Transverse colon (tissue), 4 donors: ENCODE results near the gene RRBP1. TPM values are rescaled to one million over a fixed set of nuclear protein-coding genes. Genes with fewer than 3 reads are reported as not detected.

Experiments used
- DNase-seq: peaks from one replicate; pipeline ENCODE4 v3.0.0-alpha.2; 2019
- H3K27ac ChIP-seq, 4 donors: fragments of 200-600 bp; sonication (generic); 2 replicates each; pipeline ENCODE4 v1.5.1; 2016 to 2018; ENCODE audit warnings: inconsistent platforms in 4 of 4
- H3K27me3 ChIP-seq: fragments of 200-600 bp; sonication (generic); 2 replicates; pipeline ENCODE4 v1.5.1; 2017; ENCODE audit warnings: inconsistent platforms
- H3K36me3 ChIP-seq, 4 donors: fragments of 200-600 bp; sonication (generic); 2 replicates each; pipeline ENCODE4 v1.5.1; 2017 to 2019; ENCODE audit warnings: inconsistent platforms in 4 of 4
- H3K4me1 ChIP-seq, 4 donors: fragments of 200-600 bp; sonication (generic); 2 replicates each; pipeline ENCODE4 v1.5.1; 2017 to 2020; ENCODE audit warnings: inconsistent platforms in 4 of 4
- H3K4me3 ChIP-seq, 4 donors: fragments of 200-600 bp; sonication (generic); 1 replicate in 1 of 4; 2 replicates in 3 of 4; pipeline versions ENCODE4 v1.5.1 to v1.6.1; 2017 to 2019; ENCODE audit warnings: inconsistent platforms in 4 of 4
- H3K9me3 ChIP-seq, 2 donors: fragments of 200-600 bp; sonication (generic); 2 replicates each; pipeline ENCODE4 v1.5.1; 2017 to 2019; ENCODE audit warnings: inconsistent platforms in 2 of 2
- EP300 ChIP-seq: sonication (generic); formaldehyde crosslinking; IDR thresholded peaks from one replicate; pipeline ENCODE4 v1.6.1; 2017; ENCODE audit warnings: antibody characterized with exemption, low read depth
- POLR2A ChIP-seq: fragments of 450-650 bp; IDR thresholded peaks from one replicate; pipeline ENCODE4 v1.6.1; 2016; ENCODE audit warnings: antibody characterized with exemption, mild to moderate bottlenecking, moderate library complexity
- POLR2AphosphoS5 ChIP-seq, 3 donors: sonication (generic); formaldehyde crosslinking; IDR thresholded peaks; one replicate each; pipeline ENCODE4 v1.6.1; 2016; ENCODE audit warnings: antibody characterized with exemption in 3 of 3
- WGBS, 2 donors: methylation state at CpG; one replicate each; pipeline ENCODE4 v1.1.5; 2018; ENCODE audit warnings: low coverage in 1 of 2; 5-methylcytosine and 5-hydroxymethylcytosine counted together
- in situ Hi-C, 4 donors: fragments of 200-750 bp; cut with MboI; loops; one replicate each; pipeline versions ENCODE4 v1.15.0 to v1.15.1; 2017; ENCODE audit warnings: low sequenced_read_pairs in 3 of 4, low pct_ligation_motif_present in 1 of 4, low pct_unique_long_range_greater_than_20kb in 1 of 4
- intact Hi-C: fragments of 100-400 bp; cut with DNase I; formaldehyde crosslinking; loops from one replicate; pipeline ENCODE4 v1.15.1; 2023; ENCODE audit warnings: low total_unique reads
- total RNA-seq, 4 donors: library from RNA; depleted of rRNA; stranded (reverse); fragments of >200 nt; gene quantifications; one replicate each; pipeline ENCODE4 v1.1.0, GENCODE V29; 2016
- TF ChIP-seq, protein P1 (sequence below), 5 experiments: fragments of 200-600 bp in 3 of 5; fragments of 450-650 bp in 2 of 5; sonication (generic) in 3 of 5; IDR thresholded peaks; 1 replicate in 2 of 5; 2 replicates in 3 of 5; pipeline ENCODE4 v1.5.1; 2016 to 2017; ENCODE audit warnings: antibody characterized with exemption in 5 of 5, inconsistent platforms in 3 of 5, mild to moderate bottlenecking in 2 of 5, moderate library complexity in 1 of 5

Gene RRBP1
- total RNA-seq, 4 donors from 2014 or later = 219 to 403 (median 288) TPM

DNA sequence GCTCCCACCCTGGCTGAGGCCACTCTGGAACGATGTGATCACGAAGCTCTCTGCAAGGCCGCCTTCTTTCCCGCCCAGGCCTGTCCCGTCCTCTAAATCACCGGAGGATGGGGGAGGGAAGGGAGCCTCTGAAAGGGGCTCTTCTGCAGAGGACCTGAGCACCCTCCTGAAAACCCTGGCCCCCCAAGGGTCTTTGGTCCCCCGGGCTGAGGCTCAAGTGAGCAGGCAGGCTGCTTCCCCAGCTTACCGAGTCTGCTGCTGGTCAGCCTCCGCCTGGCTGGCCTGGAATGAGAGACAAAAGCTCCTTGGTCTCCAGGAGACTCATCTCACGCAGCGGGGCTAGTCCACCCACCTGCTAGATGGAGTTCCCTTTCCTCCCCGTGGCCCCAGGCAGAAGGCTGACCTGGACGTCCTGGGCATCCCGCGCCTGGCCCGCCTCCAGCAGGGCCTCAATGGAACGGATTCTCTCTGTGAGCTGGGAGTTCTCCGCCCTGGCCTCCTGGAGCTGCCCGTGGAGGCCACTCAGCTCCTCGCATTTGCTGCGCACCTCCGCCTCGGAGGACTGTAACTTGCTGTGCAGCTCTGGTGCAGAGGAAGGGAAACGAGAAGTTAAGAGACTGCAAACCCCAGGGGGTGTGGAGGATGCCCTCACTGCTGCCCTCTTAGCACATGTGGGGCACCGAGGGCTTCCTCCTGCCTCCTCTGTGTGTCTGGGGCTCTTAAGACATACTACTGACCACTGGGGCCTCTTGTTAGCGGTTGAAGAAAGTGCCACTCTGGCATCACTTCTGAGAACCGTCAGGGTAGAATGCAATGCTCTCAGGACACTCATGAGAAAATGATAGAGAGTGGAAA, 54.7 kb downstream of the RRBP1 start:
- Histone ChIP-seq H3K36me3 (peaks cover 0 to 60% (median 22%) of the 10 kb centered on the region in 4 donors), H3K27me3 (no peaks in the 10 kb centered on the region), H3K4me1 (no peaks in the 10 kb centered on the region), H3K4me3 (no peak overlapping the region), H3K9me3 (no peaks in the 10 kb centered on the region), H3K27ac (peak overlapping the region in 2 of 4 donors; percentile 20 to 36)
- in situ Hi-C loops (loop anchor here in 2 of 4 donors (25.0 kb wide), 1 partner anchor 90 kb away; the partner anchor contains the start of gene BFSP1 (in 2 of the 2)), intact Hi-C loops (no loop called here)
- WGBS, 2 donors = 85% methylated on average over 27 of the region's 27 CpGs; no CpG with 5 or more reads in 1 of the 2 donors
- DNase-seq = no peak
- TF ChIP-seq EP300 (no peak), POLR2A (no peak), POLR2AphosphoS5 (IDR thresholded peaks at IDR 0.05) (no peak)
- TF ChIP-seq, protein P1, sequence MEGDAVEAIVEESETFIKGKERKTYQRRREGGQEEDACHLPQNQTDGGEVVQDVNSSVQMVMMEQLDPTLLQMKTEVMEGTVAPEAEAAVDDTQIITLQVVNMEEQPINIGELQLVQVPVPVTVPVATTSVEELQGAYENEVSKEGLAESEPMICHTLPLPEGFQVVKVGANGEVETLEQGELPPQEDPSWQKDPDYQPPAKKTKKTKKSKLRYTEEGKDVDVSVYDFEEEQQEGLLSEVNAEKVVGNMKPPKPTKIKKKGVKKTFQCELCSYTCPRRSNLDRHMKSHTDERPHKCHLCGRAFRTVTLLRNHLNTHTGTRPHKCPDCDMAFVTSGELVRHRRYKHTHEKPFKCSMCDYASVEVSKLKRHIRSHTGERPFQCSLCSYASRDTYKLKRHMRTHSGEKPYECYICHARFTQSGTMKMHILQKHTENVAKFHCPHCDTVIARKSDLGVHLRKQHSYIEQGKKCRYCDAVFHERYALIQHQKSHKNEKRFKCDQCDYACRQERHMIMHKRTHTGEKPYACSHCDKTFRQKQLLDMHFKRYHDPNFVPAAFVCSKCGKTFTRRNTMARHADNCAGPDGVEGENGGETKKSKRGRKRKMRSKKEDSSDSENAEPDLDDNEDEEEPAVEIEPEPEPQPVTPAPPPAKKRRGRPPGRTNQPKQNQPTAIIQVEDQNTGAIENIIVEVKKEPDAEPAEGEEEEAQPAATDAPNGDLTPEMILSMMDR (IDR thresholded peaks at IDR 0.05) = no peak

DNA sequence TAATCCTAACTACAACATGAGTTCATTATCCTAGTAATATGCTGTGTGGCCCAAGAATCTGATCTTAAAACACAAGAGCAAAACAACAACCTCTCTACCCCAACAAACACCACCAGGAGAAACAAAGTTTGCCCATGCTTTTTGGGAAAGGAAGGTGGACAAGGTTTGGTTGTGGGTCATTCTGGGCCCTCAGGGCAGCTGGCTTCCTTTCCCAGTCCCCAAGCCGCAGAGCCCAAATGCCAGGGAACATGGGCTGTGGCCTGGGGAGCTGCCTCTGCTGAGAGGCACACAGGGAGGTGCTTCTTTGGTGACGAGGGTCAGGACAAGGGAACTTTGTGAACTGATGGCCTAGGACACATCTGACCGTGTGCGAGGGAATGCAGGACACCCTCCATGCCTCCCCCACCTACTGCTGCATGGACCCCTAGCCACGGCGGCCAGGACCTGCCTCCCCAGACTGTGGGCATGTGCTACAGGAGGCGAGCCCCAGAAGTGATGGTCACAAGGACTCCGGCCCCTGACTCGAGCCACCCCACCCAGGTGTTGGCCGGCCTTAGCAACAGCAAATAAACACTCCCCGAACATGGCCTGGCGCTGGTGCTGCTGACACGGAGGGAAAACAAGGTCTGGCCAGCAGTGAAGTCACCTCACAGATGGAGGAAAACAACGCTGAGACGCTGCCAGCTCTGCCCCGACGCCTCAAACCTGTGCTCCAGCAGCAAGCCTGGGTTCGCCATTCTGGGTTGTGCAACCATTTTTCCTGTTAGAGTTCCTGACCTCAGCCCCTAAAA, 55.6 kb downstream of the RRBP1 start:
- Histone ChIP-seq H3K36me3 (peaks cover 0 to 62% (median 25%) of the 10 kb centered on the region in 4 donors), H3K4me3 (no peak overlapping the region), H3K9me3 (no peaks in the 10 kb centered on the region), H3K27ac (peak overlapping the region in 3 of 4 donors; percentile 23 to 47 (median 34)), H3K4me1 (no peaks in the 10 kb centered on the region), H3K27me3 (no peaks in the 10 kb centered on the region)
- intact Hi-C loops = no loop called here
- no peak for TF ChIP-seq POLR2A
- TF ChIP-seq POLR2AphosphoS5 (IDR thresholded peaks at IDR 0.05) = no peak
- TF ChIP-seq, protein P1 (IDR thresholded peaks at IDR 0.05) = no peak
- TF ChIP-seq EP300 = no peak
- in situ Hi-C loops = loop anchor here in 2 of 4 donors (25.0 kb wide), 1 partner anchor 89 kb away; the partner anchor contains the start of gene BFSP1 (in 2 of the 2)
- DNase-seq = no peak
- 64 to 100% methylated on average over 1 to 16 of the region's 18 CpGs for WGBS, 2 donors

DNA sequence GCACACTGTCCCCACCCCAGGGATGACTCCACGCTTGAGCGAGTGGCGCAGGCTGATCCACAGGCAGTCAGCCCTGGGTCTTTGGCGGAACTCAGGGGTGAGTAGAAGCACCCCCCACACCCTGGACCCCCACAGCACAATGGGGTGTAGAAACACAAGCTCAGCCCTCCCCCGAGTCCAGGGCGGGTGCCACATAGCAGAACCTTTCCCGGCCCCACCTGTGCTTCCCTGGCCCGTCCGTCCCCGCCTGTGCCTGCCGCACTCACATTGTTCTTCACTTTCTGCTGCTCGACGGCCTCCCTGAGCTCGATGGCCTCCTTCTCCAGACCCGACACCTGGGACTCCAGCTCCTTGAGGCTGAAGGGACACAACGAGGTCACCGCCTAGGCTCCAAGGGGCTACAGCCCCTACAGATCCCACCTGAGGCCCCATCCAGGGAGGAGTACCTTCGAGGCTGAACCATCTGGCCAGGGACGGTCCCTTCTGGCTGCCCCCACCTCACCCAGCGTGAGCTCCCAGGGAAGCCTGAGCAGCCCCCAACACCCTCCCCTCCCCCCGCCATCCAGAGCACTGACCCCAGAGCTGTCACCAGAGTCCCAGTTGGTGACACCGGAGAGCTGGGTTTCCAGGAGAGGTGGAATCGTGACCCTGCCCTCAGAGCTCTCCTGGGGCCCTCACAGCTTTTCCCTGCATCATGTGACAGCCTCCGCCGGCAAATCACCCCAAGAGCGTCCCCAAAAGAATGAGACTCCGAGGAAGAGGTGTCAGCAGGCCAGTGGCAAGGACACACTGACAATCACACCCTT, 56.6 kb downstream of the RRBP1 start:
- Histone ChIP-seq H3K27ac (no peak overlapping the region), H3K4me3 (no peak overlapping the region), H3K27me3 (no peaks in the 10 kb centered on the region), H3K36me3 (peaks cover 0 to 68% (median 28%) of the 10 kb centered on the region in 4 donors), H3K9me3 (no peaks in the 10 kb centered on the region), H3K4me1 (no peaks in the 10 kb centered on the region)
- TF ChIP-seq POLR2A (no peak), POLR2AphosphoS5 (IDR thresholded peaks at IDR 0.05) (no peak), EP300 (no peak)
- TF ChIP-seq, protein P1 (IDR thresholded peaks at IDR 0.05) = no peak
- WGBS, 2 donors = 95% methylated on average over 27 of the region's 27 CpGs; no CpG with 5 or more reads in 1 of the 2 donors
- in situ Hi-C loops (loop anchor here in 2 of 4 donors (25.0 kb wide), 1 partner anchor 88 kb away; the partner anchor contains the start of gene BFSP1 (in 2 of the 2)), intact Hi-C loops (no loop called here)
- no peak for DNase-seq
